ENCODE measurements around the gene LGALS7.
"Not testable (repeated sequence)": the region's sequence is repeated elsewhere in the genome, so short reads cannot be mapped to it uniquely, and the experiment has no call there.

Gene LGALS7

GRCh38 chr19:38774181-38774950, 1.0 kb upstream of the LGALS7 start:
- no peak overlapping the region for H3K4me3 ChIP-seq (ENCODE audit: low read length)
- no peak for TF ChIP-seq CTCF (conservative IDR thresholded peaks at IDR 0.05; ENCODE audit: low read depth, low read length)
- no peak for DNase-seq (ENCODE audit: low read depth)

GRCh38 chr19:38771569-38771968, 1.7 kb downstream of the LGALS7 start:
- H3K4me3 ChIP-seq (ENCODE audit: low read length); DNase-seq (ENCODE audit: low read depth): not testable (repeated sequence)

- not testable (repeated sequence) for DNase-seq (ENCODE audit: low read depth); H3K4me3 ChIP-seq (ENCODE audit: low read length)
Measured at GRCh38 chr19:38770949-38771275, 2.4 kb downstream of the LGALS7 start.

- H3K4me3 ChIP-seq (ENCODE audit: low read length); DNase-seq (ENCODE audit: low read depth): not testable (repeated sequence)
Measured at GRCh38 chr19:38770228-38770948, 2.9 kb downstream of the LGALS7 start.

GRCh38 chr19:38769635-38770211, 3.6 kb downstream of the LGALS7 start:
- peak; percentile 68 for TF ChIP-seq CTCF (conservative IDR thresholded peaks at IDR 0.05; ENCODE audit: low read depth, low read length)
- H3K4me3 ChIP-seq (ENCODE audit: low read length): no peak overlapping the region
- peak; percentile 13 for DNase-seq (ENCODE audit: low read depth)

- DNase-seq (ENCODE audit: low read depth): no peak
- TF ChIP-seq CTCF (conservative IDR thresholded peaks at IDR 0.05; ENCODE audit: low read depth, low read length): no peak
- H3K4me3 ChIP-seq (ENCODE audit: low read length): no peak overlapping the region
Measured at GRCh38 chr19:38766276-38767047, 6.9 kb downstream of the LGALS7 start.

- DNase-seq (ENCODE audit: low read depth): no peak
- no peak for TF ChIP-seq CTCF (conservative IDR thresholded peaks at IDR 0.05; ENCODE audit: low read depth, low read length)
Measured at GRCh38 chr19:38765214-38765613, 8.1 kb downstream of the LGALS7 start.

GRCh38 chr19:38763795-38764220, 9.5 kb downstream of the LGALS7 start:
- no peak for TF ChIP-seq CTCF (conservative IDR thresholded peaks at IDR 0.05; ENCODE audit: low read depth, low read length)
- no peak for DNase-seq (ENCODE audit: low read depth)
- no peak overlapping the region for H3K4me3 ChIP-seq (ENCODE audit: low read length)

More at GRCh38 chr19:38765214-38765613, 8.1 kb downstream of the LGALS7 start:
- no peak overlapping the region for H3K4me3 ChIP-seq (ENCODE audit: low read length)

- not testable (repeated sequence) for DNase-seq (ENCODE audit: low read depth); H3K4me3 ChIP-seq (ENCODE audit: low read length)
Measured at GRCh38 chr19:38761884-38762389, 11.4 kb downstream of the LGALS7 start.

GRCh38 chr19:38760805-38761517, 12.4 kb downstream of the LGALS7 start:
- not testable (repeated sequence) for H3K4me3 ChIP-seq (ENCODE audit: low read length); DNase-seq (ENCODE audit: low read depth)
